ENCODE measurements around the gene PEX11A.

Gene PEX11A

GRCh38 chr15:89677381-89677780 lies 13.2 kb downstream of the PEX11A start:
- H3K4me3 ChIP-seq (ENCODE audit: low read length) = no peak overlapping the region
- no peak for TF ChIP-seq CTCF (conservative IDR thresholded peaks at IDR 0.05; ENCODE audit: low read depth, low read length)
- DNase-seq (ENCODE audit: low read depth) = no peak

DNA sequence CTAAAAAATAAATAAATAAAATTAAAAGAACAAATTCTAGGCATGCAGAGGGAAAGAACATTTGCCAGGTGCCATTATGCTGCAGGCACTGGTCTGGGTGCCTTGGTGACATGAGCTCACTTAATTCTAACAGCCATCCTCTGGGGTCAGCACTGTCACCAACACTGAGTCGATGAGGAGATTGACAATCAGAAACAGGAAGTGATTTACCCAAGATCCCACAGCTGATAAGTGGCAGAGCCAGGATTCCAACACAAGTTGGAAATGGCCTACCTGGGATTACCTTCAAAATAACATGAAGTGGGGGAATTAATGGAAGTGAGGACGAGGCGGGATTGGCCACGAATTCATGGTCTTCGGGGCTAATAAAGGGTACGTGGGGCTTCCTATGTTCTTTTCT lies 14.9 kb downstream of the PEX11A start:
- no peak for DNase-seq (ENCODE audit: low read depth)
- no peak overlapping the region for H3K4me3 ChIP-seq (ENCODE audit: low read length)
- TF ChIP-seq CTCF (conservative IDR thresholded peaks at IDR 0.05; ENCODE audit: low read depth, low read length) = no peak

DNA sequence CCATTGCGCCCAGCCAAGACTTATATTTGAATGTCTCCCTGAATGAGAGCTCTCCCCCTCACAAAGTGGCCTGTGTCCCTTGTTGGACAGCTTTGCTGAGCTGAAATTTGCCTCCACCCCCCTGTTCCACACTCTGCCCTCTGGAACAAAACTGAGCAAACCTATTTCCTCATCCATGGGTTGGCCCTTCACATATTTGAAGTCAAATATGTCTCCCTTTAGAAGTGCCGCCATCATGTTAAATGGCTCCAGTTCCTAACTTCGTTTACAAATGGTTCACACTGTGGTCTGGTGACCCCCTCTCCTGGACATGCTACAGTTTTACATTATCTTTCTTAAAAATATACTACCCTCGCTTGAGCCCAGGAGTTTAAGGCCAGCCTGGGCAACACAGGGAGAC lies 16.0 kb downstream of the PEX11A start:
- no peak for TF ChIP-seq CTCF (conservative IDR thresholded peaks at IDR 0.05; ENCODE audit: low read depth, low read length)
- H3K4me3 ChIP-seq (ENCODE audit: low read length) = no peak overlapping the region
- no peak for DNase-seq (ENCODE audit: low read depth)

DNA sequence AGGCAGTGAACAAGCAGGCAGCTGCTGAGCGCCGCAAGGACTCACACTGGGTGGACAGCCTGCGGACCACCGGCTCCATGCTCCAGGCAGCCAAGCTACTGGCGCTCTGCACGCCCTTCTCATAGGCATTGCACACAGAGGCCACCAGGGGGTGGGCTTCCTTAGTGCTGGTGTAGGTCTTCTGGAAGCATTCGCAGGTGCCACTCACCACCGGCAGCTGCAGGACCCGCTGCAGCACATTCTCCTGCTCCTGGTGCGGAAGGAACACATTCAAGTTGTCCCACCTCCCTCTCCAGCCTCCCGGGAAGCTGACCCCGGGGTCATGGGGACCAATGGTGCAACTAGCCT lies 17.4 kb downstream of the PEX11A start:
- peak; percentile 63 for TF ChIP-seq CTCF (conservative IDR thresholded peaks at IDR 0.05; ENCODE audit: low read depth, low read length)
- no peak for DNase-seq (ENCODE audit: low read depth)
- no peak overlapping the region for H3K4me3 ChIP-seq (ENCODE audit: low read length)

GRCh38 chr15:89672221-89673164 lies 18.1 kb downstream of the PEX11A start:
- DNase-seq (ENCODE audit: low read depth) = no peak
- no peak for TF ChIP-seq CTCF (conservative IDR thresholded peaks at IDR 0.05; ENCODE audit: low read depth, low read length)
- no peak overlapping the region for H3K4me3 ChIP-seq (ENCODE audit: low read length)

- H3K4me3 ChIP-seq (ENCODE audit: low read length) = no peak overlapping the region
- no peak for TF ChIP-seq CTCF (conservative IDR thresholded peaks at IDR 0.05; ENCODE audit: low read depth, low read length)
- DNase-seq (ENCODE audit: low read depth) = no peak
Observed at GRCh38 chr15:89671687-89672086, 18.9 kb downstream of the PEX11A start.

GRCh38 chr15:89670971-89671560 lies 19.5 kb downstream of the PEX11A start:
- DNase-seq (ENCODE audit: low read depth) = no peak
- H3K4me3 ChIP-seq (ENCODE audit: low read length) = no peak overlapping the region
- TF ChIP-seq CTCF (conservative IDR thresholded peaks at IDR 0.05; ENCODE audit: low read depth, low read length) = no peak
